Activated naive CD4-positive, alpha-beta T cell treated with anti-CD3 and anti-CD28 coated beads, Interleukin-2, amount 10 ng/mL, durations not matched to agents 5 hours and 36 hours (primary cell): ENCODE data around the gene ZNF564. TPM values are rescaled to one million over a fixed set of nuclear protein-coding genes. Genes with fewer than 3 reads are reported as not detected.

Experiments
- total RNA-seq, 2 experiments: library from RNA; stranded (reverse); gene quantifications; one replicate each; pipeline ENCODE4 v1.2.3, GENCODE V29; 2021

ZNF564 gene
- total RNA-seq, result 10 to 100 TPM; 11.7 to 11.8 TPM

DNA sequence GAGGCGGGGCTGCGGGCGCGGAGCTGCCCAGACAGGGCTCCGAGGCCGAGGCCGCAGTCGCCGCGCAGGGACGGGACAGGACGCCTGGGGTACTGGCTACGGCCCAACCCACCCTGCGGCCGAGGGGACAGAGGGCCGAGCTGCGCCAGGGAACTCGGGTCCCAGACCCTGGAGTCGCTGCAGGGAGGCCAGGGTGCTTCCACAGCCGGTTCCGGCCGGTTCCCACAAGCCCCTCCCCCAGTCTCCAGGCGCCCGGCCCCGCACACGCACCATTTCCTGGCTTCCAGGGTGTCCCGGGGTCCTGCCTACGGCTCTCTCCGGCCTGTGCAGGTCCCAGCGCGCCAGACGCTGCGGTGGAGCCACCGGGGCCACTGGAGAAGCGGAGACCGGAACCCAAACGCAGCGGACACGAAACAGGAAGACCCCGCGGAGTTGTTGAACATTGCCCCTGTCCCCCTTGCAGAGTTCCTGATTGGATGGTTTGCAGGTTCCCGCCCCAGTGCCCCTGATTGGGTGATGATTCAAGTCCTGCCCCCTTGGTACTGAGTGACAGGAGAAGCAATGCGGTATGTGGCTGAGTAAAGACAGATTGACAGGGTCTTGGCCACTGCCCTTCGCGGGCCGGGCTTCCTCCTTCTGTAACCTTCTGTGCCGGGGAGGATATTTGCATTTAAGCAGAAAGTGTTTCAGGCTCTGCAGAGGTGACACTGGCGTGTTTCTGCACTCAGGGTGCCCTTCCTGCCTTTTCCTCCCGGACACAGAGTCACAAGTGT lies at the start of gene ZNF564:
ZNF564 (minus strand) TSS at position 423 of the 773 bp plus-strand sequence; CDS start at position 273, 150 bp downstream.

DNA sequence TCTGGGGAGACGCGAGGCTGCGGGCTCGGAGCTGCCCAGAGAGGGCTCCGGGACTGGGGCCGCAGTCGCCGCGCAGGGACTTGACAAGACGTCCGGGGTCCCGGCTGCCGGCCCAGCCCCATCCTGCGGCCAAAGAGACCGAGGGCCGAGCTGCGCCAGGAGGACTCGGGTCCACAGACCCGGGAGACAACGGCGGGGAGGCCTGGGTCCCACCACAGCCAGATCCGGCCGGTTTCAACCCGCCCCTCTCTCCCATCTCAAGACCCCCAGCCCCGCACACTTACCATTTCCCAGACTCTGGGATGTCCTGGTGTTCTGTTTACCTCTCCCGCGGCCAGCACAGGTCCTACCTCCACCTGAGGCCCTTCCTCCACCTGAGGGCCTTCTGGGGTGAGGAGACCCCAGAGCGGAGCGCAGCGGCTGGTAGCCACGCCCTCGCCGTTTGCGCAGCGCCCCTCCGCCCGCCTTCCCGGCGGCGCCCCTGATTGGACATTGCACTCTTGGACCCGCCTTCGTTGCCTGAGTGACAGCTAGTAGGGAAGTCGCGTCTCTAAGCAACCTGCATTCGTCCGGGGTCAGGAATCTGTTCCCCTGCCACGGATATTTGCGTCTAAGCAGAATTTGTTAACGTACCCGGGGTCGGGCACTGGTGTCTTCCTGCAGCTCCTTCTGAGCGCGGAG lies 66.8 kb downstream of the ZNF564 start, which contains the start of gene ZNF709:
ZNF709 (minus strand) TSS at position 446 of the 681 bp plus-strand sequence; CDS start at position 287, 159 bp downstream.

Other genes with a start within 250 kb of the ZNF564 start
- gene ZNF563, start 217.8 kb downstream of the ZNF564 start, total RNA-seq, result 1 to 10 TPM; 3.7 to 4.4 TPM
- under 1 TPM; 0.60 TPM for gene ZNF442, start 185.8 kb downstream of the ZNF564 start, total RNA-seq
- gene ZNF799, start 150.2 kb downstream of the ZNF564 start, total RNA-seq, result 1 to 10 TPM; 6.9 to 7.0 TPM
- gene ZNF443, start 110.5 kb downstream of the ZNF564 start, total RNA-seq, result 1 to 10 TPM; 6.5 to 6.7 TPM
- gene ZNF709, start 66.7 kb downstream of the ZNF564 start, total RNA-seq, result 1 to 10 TPM; 3.2 to 5.7 TPM
- 10 to 100 TPM; 20.4 to 21.4 TPM for gene ZNF490, start 59.3 kb upstream of the ZNF564 start, total RNA-seq
- 10 to 100 TPM; 43.8 to 46.3 TPM for gene ZNF791, start 59.4 kb upstream of the ZNF564 start, total RNA-seq
- 100 to 1,000 TPM; 179 to 189 TPM for gene MAN2B1, start 115.3 kb upstream of the ZNF564 start, total RNA-seq
- 10 to 100 TPM; 14.2 to 17.2 TPM for gene WDR83, start 115.3 kb upstream of the ZNF564 start, total RNA-seq
- gene DHPS, start 130.4 kb upstream of the ZNF564 start, total RNA-seq, result 100 to 1,000 TPM; 102 to 115 TPM
- gene GNG14, start 136.5 kb upstream of the ZNF564 start, total RNA-seq, result not detected
- gene FBXW9, start 145.1 kb upstream of the ZNF564 start, total RNA-seq, result 1 to 10 TPM; 5.3 to 6.6 TPM
- 10 to 100 TPM; 62.6 to 63.7 TPM for gene TNPO2, start 172.4 kb upstream of the ZNF564 start, total RNA-seq
- gene TRIR, start 183.2 kb upstream of the ZNF564 start, total RNA-seq, result 100 to 1,000 TPM; 221 to 228 TPM
- gene GET3, start 186.0 kb upstream of the ZNF564 start, total RNA-seq, result 10 to 100 TPM; 52.4 to 55.0 TPM
- gene BEST2, start 200.3 kb upstream of the ZNF564 start, total RNA-seq, result not detected
- gene HOOK2, start 224.1 kb upstream of the ZNF564 start, total RNA-seq, result 10 to 100 TPM; 19.6 to 20.2 TPM
- gene JUNB, start 240.0 kb upstream of the ZNF564 start, total RNA-seq, result 10 to 100 TPM; 90.6 to 96.0 TPM